Dedifferentiated amniotic fluid mesenchymal stem cell (primary cell): Measurements from ENCODE around the gene THEMIS2.
"Not testable (repeated sequence)": the region's sequence is repeated elsewhere in the genome, so short reads cannot be mapped to it uniquely, and the experiment has no call there.

ENCODE experiments used
- DNase-seq: peaks from one replicate; pipeline ENCODE4 v3.0.0-alpha.2; 2016; ENCODE audit errors: extremely low spot score

The THEMIS2 gene

DNA sequence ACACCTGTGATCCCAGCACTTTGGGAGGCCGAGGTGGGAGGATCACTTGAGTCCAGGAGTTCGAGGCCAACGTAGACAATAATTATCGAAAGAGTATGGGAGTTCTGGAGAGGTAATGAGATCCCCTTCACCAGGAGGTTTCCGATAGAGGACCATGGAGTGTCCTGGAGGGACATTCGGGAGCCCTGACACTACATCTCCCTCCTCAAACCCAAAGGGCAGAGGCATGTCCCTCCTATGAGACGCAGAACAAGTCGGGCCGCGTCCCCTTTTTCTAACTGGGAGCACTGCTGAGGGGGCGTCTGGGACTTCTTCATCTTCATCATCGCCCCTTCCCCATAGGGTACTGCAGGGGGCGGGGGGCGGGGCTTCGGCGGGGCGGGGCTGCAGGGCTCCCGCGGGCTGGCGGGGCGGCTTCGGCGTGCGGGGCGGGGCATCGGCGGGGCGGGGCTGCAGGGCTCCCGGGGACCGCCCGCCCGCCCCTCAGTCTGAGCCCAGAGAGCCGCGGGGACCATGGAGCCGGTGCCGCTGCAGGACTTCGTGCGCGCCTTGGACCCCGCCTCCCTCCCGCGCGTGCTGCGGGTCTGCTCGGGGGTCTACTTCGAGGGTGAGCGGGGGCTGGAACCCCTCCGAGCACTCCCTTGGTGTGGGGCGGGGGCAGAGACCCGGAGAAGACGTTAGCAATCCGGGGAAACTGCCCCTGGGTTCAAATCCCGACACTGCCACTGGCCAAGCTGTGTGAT, at the start of gene THEMIS2:
THEMIS2 (plus strand) TSS at position 486 of the 743 bp plus-strand sequence; CDS start at position 514, 28 bp downstream.
- no peak for DNase-seq

DNA sequence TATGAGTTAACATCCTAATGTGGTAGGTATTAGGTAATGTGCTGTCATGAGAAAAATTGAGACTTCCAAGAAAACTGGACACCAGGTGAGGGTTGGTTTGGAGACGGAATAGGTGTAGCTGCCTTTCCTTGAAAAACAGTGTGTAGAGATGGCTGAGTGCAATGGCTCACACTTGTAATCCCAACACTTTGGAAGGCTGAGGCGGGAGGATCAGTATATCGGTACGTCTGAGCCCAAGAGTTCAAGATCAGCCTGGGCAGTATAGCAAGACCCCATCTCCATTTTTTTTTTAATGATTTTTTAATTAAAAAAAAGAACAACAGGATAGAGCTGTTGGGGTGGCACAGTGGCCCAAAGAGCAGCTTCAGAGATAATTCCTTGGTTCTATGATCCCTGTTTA, 48.6 kb upstream of the THEMIS2 start:
- DNase-seq: no peak

DNA sequence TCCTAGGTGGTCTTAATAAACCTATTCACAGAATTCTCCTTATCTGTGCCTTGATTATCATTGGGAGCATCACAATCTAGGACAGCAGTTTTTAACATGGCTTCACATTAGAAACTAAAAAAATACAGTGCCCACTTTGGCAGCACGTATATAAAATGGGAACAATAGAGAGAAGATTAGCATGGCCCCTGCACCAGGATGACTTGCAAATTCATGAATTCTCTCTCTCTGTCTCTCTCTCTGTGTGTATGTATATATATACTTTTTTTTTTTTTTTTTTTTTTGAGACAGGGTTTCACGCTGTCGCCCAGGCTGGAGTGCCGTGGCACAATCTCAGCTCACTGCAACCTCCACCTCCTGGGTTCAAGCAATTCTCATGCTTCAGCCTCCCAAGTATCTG, 47.9 kb upstream of the THEMIS2 start:
- DNase-seq: no peak

DNA sequence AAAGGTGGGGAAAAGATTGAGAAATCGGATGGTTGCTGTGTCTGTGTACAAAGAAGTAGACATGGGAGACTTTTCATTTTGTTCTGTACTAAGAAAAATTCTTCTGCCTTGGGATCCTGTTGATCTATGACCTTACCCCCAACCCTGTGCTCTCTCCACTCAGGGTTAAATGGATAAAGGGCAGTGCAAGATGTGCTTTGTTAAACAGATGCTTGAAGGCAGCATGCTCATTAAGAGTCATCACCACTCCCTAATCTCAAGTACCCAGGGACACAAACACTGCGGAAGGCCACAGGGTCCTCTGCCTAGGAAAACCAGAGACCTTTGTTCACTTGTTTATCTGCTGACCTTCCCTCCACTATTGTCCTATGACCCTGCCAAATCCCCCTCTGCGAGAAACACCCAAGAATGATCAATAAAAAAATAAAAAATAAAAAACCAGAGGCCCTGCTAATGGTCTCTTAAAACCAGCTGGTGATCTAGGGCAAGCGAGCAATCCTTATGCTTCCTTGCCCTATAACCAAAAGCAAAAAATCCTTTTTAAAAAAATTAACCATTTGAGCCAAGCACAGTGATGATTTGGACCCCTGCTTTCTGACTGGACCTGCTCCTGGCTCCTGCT, 42.9 kb upstream of the THEMIS2 start:
- not testable (repeated sequence) for DNase-seq

GRCh38 chr1:27830621-27831440, 41.5 kb upstream of the THEMIS2 start, which contains the start of gene PPP1R8:
PPP1R8 (plus strand) TSS chr1:27830782; CDS start chr1:27830836, 54 bp downstream.
- peak; percentile 95 for DNase-seq

DNA sequence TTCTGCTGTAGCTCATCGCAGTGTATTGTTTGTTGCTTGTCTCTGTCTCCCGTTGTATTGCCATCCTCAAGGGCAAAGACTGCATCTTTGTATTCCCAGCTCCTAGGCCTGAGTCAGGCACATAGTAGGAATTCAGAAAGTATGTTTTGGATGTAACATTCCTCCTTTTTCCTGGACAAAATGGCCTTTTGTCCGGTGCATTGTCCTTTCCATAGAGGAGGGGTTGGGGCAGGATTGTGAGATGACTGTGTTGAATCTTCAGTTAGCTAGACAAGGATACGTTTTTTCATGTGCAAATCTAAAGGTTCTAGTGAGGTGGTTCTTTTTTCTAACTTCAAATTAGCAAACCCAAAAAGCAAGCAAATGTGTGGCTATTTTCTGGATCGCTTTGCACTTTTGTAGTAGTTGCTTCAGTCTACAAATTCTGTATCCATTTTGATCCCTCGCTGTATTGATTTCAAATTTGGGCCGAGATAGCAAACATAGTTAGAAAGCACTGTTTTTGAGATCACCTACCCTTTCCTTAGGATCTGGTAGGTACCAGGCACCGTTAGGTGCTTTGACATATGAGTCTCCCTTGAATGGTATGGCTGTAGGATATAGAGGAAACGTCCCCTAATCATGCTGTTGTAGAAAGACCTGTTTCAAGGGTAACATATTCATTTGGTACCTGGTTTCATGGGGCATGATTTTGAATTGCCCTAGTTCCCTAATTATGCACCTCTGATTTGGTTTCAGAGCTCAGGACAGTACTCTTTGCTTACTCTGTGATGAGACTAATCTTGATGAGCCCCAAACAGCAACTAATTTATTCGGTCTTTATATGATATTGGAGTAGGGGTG, 40.6 kb upstream of the THEMIS2 start:
- DNase-seq: no peak

GRCh38 chr1:27832762-27833161, 39.6 kb upstream of the THEMIS2 start:
- no peak for DNase-seq

GRCh38 chr1:27833470-27833869, 38.9 kb upstream of the THEMIS2 start:
- no peak for DNase-seq

GRCh38 chr1:27835046-27835445, 37.3 kb upstream of the THEMIS2 start:
- no peak for DNase-seq

GRCh38 chr1:27835501-27835900, 36.8 kb upstream of the THEMIS2 start:
- DNase-seq: no peak

- no peak for DNase-seq
These were observed 22.4 kb upstream of the THEMIS2 start for GRCh38 chr1:27849951-27850350.

- DNase-seq: no peak
These were observed 17.3 kb upstream of the THEMIS2 start for GRCh38 chr1:27855085-27855484.

DNA sequence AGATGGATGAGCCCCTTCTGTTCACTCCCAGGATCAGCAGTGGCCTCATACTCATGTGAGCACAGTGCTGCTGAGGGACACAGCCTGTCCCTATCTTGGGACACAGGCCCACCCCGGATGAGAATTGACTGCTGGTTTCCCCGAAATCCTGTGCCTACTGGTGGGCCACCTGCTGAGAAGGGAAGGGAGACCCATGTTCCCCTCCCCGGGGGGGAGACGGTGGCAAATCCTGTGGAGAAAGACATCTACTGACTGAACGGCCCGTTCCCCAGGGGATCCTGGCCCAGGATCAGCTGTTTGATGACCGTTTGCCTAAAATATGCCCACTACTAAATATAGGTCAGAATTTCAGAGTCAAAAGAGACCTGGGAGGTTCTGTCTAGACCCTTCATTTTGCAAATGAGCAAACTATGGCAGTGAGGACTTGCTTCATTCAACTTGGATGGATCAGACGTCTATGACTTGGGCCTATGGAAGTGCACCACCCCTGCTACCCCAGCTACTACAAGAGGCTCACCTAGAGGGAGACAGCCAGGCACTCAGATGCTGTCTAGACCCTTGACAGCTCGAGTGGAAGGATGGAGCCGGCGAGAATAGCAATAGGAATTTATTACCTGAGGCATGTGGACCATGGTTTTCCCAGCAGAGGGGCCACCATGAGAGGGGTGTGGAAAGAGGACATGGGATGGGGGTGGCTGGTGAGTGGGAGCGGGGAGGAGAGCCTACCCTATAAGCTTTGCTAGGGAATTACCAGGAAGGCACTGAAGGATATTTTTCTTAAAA, 15.6 kb upstream of the THEMIS2 start:
- no peak for DNase-seq

GRCh38 chr1:27857552-27857951, 14.8 kb upstream of the THEMIS2 start:
- DNase-seq: not testable (repeated sequence)

GRCh38 chr1:27858072-27858948, 14.0 kb upstream of the THEMIS2 start:
- peak; percentile 78 for DNase-seq

GRCh38 chr1:27858949-27859576, 13.3 kb upstream of the THEMIS2 start:
- no peak for DNase-seq

DNA sequence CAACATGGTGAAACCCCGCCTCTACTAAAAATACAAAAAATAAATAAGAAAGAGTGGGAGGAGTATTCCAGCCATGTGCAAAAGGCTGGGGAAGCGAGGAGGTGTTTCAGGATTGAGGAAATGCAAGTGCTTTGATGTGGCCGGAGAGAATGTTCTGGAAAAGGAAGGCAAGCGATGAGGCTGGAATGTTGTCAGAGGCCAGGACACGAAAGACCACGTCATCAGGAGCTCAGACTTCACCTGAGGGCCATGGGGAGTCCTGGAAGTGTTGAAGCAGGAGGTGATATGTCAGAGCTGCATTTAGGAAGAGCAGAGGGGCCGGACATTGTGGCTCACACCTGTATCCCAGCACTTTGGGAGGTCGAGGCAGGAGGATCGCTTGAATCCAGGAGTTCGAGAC, 10.9 kb upstream of the THEMIS2 start:
- DNase-seq: no peak

DNA sequence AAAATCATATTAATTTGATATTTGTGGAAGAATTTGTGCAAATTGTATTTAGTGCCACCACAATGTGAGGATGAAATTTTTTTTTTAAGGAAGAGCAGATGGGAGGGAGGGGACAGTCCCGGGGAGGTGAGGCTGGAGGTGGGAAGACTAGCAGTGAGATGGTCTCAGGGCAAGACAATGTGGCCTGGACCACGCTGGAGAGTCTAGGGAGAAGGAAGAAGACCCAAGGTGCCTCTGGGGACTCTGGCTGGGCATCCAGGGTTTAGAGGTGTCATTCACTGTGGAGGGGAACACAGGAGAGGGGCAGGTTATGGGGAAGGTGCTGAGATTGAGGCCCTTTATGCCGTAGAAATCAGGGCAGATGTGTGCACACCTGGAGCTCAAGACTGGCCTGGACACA, 10.3 kb upstream of the THEMIS2 start:
- DNase-seq: no peak
